ENCODE data around the gene RWDD3. TPM values are rescaled to one million over a fixed set of nuclear protein-coding genes. Genes with fewer than 3 reads are reported as not detected.

Gene RWDD3
- total RNA-seq, 2 experiments from 2014 or later, result 13.3 to 13.5 TPM

- ChIA-PET CTCF (no interaction called here), POLR2A (no interaction called here)
Measured at GRCh38 chr1:95265106-95265505, 31.1 kb downstream of the RWDD3 start.

- ChIA-PET POLR2A (no interaction called here), CTCF (interaction anchor here (0.7 kb wide), 1 partner anchor 131 kb away, joined by 3 read pairs; no protein-coding TSS in a partner anchor)
Measured at GRCh38 chr1:95276429-95276828, 42.4 kb downstream of the RWDD3 start.

GRCh38 chr1:95278173-95279006 is 44.4 kb downstream of the RWDD3 start:
- POLR2A ChIA-PET, result no interaction called here
- CTCF ChIA-PET, result no interaction called here

GRCh38 chr1:95281781-95282517 is 47.9 kb downstream of the RWDD3 start:
- POLR2A ChIA-PET, result no interaction called here
- CTCF ChIA-PET, result no interaction called here

GRCh38 chr1:95282518-95282895 is 48.5 kb downstream of the RWDD3 start:
- ChIA-PET POLR2A (no interaction called here), CTCF (no interaction called here)

GRCh38 chr1:95284420-95284819 is 50.4 kb downstream of the RWDD3 start:
- POLR2A ChIA-PET, result no interaction called here
- CTCF ChIA-PET, result no interaction called here

GRCh38 chr1:95286479-95286878 is 52.5 kb downstream of the RWDD3 start:
- CTCF ChIA-PET, result no interaction called here

GRCh38 chr1:95287081-95287480 is 53.1 kb downstream of the RWDD3 start:
- POLR2A ChIA-PET, result no interaction called here
- CTCF ChIA-PET, result no interaction called here

More at GRCh38 chr1:95286479-95286878, 52.5 kb downstream of the RWDD3 start:
- POLR2A ChIA-PET, result no interaction called here

- POLR2A ChIA-PET, result no interaction called here
- CTCF ChIA-PET, result no interaction called here
Measured at GRCh38 chr1:95287825-95288224, 53.8 kb downstream of the RWDD3 start.

Other genes starting within 250 kb of the RWDD3 start
- 1 to 10 TPM; 3.7 to 4.6 TPM for gene ALG14, start 161.3 kb upstream of the RWDD3 start, total RNA-seq
- gene TLCD4, start 116.9 kb upstream of the RWDD3 start, total RNA-seq, result under 1 TPM; 0.10 to 0.15 TPM

Measured in activated CD8-positive, alpha-beta memory T cell treated with anti-CD3 and anti-CD28 coated beads for 36 hours (primary cell).